AML-193 (cell line): ENCODE measurements around the gene CHAT.

Experiments used
- DNase-seq, 2 experiments: peaks; one replicate each; lab custom pipeline; 2025; lab: John Stamatoyannopoulos, UW

The CHAT gene

DNA sequence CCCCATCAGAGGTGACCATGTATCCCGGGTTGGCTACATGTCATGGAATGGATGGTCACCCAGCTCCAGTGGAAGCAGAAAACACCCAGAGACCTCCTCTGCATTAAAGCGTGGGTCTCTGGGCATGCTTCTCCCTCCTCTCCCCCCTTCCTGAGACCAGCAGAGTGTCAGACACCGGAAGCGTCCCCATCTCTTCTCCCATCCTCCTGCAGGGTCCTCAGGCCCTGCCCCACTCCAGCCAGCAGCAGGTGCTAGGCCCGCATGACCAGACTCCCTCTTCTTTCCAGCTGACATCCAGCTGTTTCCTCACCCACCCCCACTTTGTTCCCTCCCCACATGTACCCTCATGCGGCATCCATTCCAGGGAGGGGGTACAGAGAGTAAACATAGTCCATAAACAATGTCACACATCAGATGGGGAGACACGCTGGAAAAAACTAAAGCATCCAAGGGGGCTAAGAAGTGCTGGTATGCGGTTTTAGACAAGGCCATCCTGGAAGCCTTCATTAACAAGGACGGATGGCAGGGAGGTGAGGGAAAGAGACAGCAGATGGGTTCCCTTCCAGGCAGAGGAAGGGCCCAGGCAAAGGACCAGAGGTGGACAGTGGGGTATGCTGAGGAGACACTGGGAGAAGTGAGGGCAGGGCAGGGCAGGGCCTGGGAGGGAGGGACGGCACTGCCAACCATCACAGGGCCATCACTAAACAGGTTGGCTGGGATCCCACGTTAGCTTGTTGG, 16.2 kb upstream of the CHAT start:
- no peak for DNase-seq

DNA sequence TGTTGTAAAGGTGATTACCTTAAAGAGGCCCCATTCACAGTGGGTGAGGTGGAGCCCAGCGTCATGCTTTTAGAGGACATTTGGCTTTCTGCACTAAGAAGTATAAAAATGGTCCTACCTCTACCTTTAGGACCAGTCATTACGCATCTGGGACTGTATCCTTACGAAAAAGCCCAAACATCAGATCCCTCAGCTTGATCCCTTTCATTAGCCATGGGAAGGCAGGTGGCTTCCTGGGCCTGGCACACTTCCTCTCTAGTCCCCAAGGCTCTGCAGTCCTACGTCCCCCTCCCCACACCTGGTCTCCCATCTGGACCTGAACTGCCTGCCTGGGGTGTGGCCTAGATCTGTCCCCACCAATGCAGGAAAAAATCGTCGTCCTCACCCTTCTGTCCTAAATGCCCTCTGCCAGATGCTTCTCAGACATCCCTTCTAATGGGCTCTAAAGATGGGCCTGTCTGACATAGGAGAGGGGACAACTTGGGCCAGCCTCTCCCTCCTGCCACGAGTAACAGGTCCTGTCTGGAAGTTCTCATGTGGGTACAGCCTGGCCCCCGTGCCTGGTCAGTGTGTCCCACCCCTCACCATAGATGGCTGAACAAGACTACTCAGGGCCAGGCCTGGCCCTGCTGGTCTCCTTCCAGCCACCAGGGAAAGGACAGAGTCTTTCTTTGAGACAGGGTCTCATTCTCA, 15.5 kb upstream of the CHAT start:
- DNase-seq, result no peak

GRCh38 chr10:49598986-49599385, 14.9 kb upstream of the CHAT start:
- DNase-seq, result no peak

DNA sequence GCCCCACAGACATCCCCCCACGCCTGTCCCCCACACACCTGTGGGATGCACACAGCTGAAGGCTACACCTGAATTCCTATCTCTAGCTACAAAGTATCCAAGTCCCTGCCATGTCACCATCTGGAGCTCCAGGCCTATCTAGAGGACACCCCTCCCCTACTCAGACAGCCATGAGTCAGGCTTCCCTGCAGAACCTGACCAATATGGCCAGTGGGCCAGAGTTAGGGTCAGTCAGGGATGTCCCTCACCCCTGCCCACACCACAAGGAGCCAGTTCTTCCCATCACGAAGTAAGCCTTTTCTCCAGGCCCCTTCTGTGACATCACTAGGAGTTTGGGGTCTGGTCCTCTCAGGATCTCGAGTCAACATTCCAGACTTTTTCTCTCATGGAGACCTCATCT, 14.3 kb upstream of the CHAT start:
- DNase-seq, result no peak

DNA sequence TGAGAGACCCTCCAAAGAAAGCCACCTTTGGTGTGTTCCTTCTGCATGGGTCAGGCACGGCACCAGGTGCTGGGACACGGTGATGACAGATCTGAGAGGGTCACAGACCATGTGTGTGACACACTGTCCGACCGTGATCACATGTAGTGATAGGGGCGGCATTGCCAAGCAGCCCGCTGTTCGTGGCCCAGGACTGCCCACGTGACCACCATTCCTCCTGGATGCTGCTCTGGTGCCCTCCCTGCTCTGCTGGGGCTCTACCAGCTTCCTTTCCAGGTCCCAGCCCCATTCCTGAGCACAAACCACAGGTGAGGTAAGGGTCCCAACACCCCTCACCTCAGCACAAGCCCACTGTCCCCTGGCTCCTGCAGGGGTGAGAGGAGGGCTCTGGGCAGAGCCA, 13.8 kb upstream of the CHAT start:
- no peak for DNase-seq

DNA sequence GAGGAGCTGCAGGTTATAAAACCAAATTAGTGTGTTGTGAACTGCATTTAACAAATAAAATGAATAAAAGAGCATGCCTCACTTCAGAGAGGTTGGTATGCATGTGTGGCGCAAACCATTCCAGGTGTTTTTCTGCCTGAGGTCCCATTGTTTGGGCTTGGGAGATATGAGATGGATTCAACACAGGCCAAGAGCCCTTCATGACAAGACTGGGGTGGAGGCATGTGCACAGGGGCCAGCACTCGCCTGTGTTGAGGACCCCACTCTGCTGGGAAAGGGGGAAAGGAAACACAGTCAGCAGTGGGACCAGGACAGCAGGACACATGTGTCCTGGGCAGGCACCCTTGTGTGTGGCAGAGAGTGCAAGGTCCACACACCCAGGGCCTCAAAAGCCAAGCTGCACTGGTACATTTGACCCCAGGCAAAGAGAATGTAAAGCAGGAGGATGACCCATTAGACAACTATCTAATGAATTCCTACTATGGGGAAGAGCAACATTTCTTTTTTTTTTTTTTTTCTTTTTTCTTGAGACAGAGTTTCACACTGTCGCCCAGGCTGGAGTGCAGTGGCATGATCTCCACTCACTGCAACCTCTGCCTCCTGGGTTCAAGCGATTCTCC, 12.9 kb upstream of the CHAT start:
- no peak for DNase-seq

- DNase-seq, result no peak
Observed at GRCh38 chr10:49601857-49602256, 12.0 kb upstream of the CHAT start.

DNA sequence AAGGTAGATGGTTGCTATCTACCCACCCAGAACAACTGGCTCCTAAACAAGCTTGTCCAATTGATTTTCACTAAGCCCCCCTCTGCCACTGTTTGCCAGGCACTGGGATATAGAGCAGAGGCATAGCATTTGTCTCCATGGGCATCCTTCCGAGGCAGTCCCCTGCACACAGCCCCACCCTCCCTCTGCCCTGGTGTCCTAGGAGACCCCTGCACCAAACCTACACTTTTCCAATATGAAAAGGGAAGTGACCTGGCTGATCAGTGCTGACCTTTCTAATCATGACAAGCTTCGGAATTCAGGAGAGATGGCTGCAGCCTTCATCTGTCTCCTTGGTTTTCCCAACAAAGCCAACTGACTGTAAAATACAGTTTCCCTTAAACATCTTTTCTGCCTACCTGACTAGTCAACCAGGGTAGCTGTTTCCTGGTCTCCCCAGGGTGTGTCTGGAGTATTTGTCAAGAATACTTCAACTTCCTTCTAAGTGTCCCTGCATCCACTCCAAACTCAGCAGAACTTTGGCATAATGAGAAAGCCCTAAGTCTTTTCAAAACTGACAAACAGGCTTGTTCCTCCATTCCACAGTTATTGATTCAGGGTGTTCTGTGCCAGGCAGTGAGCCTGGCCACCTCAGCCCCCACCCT, 11.3 kb upstream of the CHAT start:
- no peak for DNase-seq

DNA sequence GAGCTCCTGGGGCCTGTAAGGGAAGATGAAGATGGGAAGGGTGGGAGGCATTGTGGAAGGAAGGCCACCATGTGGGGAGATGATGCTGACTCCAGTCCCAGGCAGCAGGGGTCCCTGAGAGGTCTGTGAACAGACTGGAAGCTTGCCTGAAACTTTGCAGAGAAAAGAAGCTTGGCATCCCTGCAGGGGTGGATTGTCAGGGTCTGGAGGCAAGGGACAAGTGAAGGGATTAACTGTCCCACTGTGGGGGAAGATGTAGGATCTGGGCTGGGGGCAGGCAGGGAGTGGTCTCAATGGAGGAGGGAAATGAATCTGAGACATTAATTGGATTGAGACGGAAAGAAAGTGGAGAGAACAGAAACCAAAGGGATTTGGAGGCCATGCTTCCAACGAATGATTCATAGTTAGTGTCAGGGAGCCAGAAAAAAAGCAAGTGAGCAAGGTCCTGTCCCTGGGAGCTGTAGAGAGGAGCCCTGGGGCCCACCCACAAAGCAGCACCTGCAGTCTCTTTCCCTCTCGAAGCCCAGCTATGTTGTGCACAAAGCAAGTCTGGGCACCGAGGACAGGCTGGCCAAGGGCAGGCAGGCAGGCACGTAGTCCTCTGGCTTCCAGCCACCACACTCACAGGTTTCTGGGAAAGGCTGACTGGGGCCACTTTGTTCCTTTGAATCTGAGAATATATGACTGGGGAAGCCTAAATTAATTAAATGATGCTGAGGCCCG, 8.5 kb upstream of the CHAT start:
- no peak for DNase-seq

DNA sequence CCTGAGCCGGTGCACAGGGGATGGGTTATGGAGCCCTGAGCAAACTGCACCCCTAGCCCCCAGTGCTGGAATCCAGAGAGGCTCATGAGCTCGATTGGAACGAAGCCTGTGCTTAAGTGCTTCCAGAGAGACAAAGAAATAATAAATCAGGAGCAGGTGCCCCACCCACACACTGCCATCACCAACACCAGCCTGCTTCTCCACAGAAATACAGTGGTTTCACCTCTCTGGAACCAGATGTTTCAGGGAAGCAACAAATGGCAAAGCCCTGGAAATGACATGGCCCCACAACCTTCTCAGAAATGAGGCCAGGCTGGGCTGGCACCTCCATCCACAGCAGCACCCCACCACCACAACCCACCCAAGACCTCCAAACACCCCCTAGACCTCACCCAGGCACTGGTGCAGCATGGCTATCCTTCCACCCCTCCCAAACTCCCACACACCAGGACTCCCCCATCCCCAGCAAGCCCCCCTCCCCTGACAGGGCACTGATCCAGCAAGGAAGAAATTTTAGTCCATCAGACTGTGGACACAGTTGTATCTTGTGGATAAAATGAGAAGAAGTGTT, 7.8 kb upstream of the CHAT start:
- DNase-seq, result no peak

- DNase-seq, result peak; percentile 60 to 68
Observed at GRCh38 chr10:49606981-49607535, 6.8 kb upstream of the CHAT start.

GRCh38 chr10:49608166-49609005, 5.5 kb upstream of the CHAT start:
- DNase-seq, result no peak

DNA sequence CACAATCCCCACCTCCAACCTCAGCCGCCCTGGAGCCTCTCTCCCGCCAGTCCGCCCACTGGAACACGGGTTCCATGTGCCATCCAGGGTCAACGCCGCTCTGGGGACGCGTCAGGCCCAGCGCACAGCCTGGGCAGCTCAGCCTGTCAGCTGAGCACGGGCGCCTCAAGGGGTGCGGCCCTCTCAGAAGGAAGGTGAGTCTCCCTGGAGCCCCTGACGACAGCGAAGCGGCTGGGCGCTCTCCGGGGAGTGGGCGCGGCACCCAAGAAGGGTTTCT, 4.9 kb upstream of the CHAT start:
- no peak for DNase-seq

DNA sequence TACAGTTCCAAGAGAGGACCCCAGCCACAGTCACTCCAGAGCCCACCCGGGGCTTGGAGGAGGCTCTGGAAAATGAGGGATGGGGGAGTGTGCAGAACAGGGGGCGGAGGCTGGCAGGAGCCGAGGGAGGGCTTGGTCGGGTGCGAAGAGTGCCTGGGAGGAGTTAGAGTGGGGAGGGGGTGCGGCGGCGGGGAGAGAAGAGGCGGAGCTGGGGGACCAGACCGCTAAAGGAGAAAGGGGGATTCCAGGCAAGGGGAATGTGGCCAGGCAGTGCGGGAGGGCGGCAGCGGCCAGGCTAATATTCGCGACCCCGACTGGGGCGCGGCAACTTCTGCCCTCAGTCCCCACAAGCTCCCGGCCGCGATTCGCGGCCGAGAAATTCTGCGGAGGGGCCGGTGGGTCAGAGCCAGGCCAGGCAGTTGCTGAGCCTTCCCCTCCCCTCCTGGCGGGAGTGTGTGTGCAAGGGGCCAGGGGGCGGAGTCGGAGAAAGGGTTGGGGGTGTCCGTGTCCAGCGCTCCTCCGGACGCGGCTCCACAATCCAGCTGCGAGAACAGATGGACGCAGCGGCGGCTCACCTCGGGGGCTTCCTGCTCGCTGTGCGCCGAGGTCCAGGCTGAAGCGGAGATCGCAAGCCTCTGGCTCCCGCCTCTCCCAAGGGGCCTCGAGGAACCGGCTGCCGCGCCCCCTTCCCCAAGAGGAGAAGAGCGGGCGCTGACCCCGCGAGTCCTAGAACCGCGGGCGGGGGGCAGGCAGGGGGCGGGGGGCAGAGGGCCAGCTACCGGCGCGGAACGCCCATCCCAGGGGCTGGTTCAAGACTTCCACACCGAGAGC, 4.3 kb upstream of the CHAT start:
- DNase-seq, result no peak

- DNase-seq, result no peak
Observed at GRCh38 chr10:49610114-49610457, 3.8 kb upstream of the CHAT start, which contains the start of gene SLC18A3. Gene SLC18A3, plus strand, starts transcription at chr10:49610310. Its CDS starts 431 bp downstream, at chr10:49610741.

DNA sequence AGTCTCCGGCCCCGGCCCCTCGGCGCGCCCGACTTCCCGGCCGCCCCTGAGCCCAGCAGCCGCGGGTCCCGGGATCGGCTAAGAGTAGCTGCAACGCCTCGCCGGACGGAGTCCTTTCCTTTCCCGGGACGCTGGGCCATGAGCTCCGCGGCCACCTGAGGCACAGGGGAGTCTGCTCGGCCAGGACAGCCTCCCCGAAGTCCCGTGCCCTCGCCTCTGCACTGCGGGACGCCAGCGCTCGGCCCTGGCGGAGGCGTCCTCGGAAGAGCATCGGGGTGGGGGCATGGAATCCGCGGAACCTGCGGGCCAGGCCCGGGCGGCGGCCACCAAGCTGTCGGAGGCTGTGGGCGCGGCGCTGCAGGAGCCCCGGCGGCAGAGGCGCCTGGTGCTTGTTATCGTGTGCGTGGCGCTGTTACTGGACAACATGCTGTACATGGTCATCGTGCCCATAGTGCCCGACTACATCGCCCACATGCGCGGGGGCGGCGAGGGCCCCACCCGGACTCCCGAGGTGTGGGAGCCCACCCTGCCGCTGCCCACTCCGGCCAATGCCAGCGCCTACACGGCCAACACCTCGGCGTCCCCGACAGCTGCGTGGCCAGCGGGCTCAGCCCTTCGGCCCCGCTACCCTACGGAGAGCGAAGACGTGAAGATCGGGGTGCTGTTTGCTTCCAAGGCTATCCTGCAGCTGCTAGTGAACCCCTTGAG, 3.2 kb upstream of the CHAT start:
- no peak for DNase-seq

DNA sequence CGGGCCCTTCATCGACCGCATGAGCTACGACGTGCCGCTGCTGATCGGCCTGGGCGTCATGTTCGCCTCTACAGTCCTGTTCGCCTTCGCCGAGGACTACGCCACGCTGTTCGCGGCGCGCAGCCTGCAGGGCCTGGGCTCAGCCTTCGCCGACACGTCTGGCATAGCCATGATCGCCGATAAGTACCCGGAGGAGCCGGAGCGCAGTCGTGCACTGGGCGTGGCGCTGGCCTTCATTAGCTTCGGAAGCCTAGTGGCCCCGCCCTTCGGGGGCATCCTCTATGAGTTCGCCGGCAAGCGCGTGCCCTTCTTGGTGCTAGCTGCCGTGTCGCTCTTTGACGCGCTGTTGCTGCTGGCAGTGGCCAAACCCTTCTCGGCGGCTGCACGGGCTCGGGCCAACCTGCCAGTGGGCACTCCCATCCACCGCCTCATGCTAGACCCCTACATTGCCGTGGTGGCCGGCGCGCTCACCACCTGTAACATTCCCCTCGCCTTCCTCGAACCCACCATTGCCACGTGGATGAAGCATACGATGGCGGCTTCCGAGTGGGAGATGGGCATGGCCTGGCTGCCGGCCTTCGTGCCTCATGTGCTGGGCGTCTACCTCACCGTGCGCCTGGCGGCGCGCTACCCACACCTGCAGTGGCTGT, 2.5 kb upstream of the CHAT start:
- DNase-seq, result no peak

GRCh38 chr10:49611816-49612512, 1.9 kb upstream of the CHAT start:
- DNase-seq, result no peak
